22Rv1 (cell line): ENCODE data around the gene RNF214.

Experiments
- ZFX ChIP-seq: fragments of 450-650 bp; IDR thresholded peaks from 2 replicates; pipeline ENCODE4 v1.6.1; 2017; ENCODE audit warnings: antibody characterized with exemption, borderline replicate concordance
- TF ChIP-seq, protein P1 (sequence below): fragments of 450-650 bp; IDR thresholded peaks from 2 replicates; pipeline ENCODE4 v1.5.1; 2017; ENCODE audit warnings: mild to moderate bottlenecking

DNA sequence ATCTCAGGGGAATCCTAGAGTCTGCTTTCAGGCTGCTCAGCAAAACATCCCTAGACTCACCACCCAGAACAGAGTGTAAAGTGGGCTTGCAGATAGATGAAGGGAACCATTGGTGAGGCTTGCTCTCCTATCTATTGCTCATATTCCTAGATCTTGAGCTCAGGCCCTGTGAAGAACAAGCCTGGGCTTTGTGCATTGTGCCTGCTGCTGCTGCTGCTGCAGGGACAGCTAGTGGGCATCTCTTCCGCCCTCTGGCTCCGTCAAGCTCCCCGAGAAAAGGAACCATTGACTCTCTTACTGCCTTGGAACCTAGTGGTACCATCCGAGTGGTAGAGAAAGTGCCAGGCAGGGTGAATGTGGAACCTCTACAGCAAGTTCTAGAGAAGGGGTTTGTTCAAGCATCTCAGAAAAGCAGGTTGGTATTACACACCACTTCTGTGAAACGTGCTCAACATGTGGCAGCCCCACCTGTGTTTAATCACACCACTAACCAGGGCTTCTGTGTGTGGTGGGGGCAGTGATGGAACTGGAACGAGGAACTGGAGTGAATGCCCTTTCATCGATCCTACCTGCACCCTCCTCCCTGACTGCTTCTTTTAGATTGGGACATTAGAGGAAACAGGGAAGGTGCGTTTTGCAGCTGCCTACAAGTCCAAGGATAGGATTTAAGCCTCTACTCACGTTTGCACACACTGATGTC, 63.1 kb downstream of the RNF214 start:
- TF ChIP-seq, protein P1, sequence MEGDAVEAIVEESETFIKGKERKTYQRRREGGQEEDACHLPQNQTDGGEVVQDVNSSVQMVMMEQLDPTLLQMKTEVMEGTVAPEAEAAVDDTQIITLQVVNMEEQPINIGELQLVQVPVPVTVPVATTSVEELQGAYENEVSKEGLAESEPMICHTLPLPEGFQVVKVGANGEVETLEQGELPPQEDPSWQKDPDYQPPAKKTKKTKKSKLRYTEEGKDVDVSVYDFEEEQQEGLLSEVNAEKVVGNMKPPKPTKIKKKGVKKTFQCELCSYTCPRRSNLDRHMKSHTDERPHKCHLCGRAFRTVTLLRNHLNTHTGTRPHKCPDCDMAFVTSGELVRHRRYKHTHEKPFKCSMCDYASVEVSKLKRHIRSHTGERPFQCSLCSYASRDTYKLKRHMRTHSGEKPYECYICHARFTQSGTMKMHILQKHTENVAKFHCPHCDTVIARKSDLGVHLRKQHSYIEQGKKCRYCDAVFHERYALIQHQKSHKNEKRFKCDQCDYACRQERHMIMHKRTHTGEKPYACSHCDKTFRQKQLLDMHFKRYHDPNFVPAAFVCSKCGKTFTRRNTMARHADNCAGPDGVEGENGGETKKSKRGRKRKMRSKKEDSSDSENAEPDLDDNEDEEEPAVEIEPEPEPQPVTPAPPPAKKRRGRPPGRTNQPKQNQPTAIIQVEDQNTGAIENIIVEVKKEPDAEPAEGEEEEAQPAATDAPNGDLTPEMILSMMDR: no peak
- no peak for TF ChIP-seq ZFX
